ENCODE results near the gene ROPN1L. TPM values are rescaled to one million over a fixed set of nuclear protein-coding genes. Genes with fewer than 3 reads are reported as not detected.

ROPN1L gene
- total RNA-seq, 2 donors from 2014 or later = 1.3 to 4.3 TPM

DNA sequence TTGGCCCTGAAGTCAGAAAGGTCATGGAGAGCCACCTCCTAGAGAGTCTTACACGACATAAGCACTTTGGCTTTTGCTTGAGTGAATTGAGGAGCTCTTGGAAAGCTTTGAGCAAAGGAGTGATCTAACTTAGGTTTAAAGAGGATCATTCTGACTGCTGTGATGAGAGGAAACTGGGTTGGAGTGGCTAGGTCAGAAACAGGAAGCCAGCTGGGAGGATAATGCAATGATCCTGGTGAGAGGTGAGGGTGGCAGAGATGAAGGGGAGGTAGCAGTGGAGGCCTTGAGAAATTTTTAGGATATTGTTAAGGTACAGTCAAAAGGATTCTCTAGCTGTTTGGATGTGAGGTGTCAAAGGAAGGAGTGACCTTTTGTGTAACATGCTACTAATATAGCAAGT is 32.2 kb upstream of the ROPN1L start:
- WGBS, 2 donors = 71 to 83% methylated on average over 1 of the region's 1 CpG
- no peaks in the 10 kb centered on the region for H3K9me3 ChIP-seq
- no peaks in the 10 kb centered on the region for H3K4me1 ChIP-seq
- no peak overlapping the region for H3K27ac ChIP-seq
- DNase-seq (no peak), ATAC-seq (no peak)
- no peak overlapping the region for H3K4me3 ChIP-seq
- no peaks in the 10 kb centered on the region for H3K27me3 ChIP-seq
- peaks cover 1 to 46% of the 10 kb centered on the region in 2 donors for H3K36me3 ChIP-seq (replicated peaks in 1 of 2; ENCODE audit: insufficient read depth in 1 of 2, low read depth in 2 of 2)
- intact Hi-C loops (cut with DNase I) = no loop called here
- TF ChIP-seq POLR2A (IDR thresholded peaks at IDR 0.05) = no peak
- TF ChIP-seq, protein P1, sequence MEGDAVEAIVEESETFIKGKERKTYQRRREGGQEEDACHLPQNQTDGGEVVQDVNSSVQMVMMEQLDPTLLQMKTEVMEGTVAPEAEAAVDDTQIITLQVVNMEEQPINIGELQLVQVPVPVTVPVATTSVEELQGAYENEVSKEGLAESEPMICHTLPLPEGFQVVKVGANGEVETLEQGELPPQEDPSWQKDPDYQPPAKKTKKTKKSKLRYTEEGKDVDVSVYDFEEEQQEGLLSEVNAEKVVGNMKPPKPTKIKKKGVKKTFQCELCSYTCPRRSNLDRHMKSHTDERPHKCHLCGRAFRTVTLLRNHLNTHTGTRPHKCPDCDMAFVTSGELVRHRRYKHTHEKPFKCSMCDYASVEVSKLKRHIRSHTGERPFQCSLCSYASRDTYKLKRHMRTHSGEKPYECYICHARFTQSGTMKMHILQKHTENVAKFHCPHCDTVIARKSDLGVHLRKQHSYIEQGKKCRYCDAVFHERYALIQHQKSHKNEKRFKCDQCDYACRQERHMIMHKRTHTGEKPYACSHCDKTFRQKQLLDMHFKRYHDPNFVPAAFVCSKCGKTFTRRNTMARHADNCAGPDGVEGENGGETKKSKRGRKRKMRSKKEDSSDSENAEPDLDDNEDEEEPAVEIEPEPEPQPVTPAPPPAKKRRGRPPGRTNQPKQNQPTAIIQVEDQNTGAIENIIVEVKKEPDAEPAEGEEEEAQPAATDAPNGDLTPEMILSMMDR (IDR thresholded peaks at IDR 0.05) = no peak

DNA sequence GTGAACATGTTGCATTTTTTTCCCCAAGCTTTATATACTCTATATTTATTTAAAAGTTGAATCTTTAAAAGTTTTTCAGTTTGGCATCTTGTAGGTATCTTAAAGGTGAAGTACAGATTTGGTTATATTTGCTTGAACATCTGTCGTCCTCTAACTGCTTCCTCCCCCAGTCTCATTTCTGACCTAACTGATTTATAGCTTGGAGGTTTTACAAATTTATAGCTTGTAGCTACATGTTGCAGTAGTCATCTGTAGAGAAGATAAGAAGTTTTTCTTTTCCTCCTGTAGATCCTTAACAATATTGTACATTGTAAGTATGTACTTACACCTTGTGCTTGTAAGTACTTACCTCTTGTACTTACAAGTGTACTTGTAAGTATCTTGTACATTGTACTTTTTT is 31.0 kb upstream of the ROPN1L start:
- TF ChIP-seq, protein P1 (IDR thresholded peaks at IDR 0.05) = no peak
- no peak for TF ChIP-seq POLR2A (IDR thresholded peaks at IDR 0.05)
- intact Hi-C loops (cut with DNase I) = no loop called here
- Histone ChIP-seq H3K27me3 (no peaks in the 10 kb centered on the region), H3K9me3 (no peaks in the 10 kb centered on the region), H3K36me3 (replicated peaks in 1 of 2; ENCODE audit: insufficient read depth in 1 of 2, low read depth in 2 of 2) (peaks cover 0 to 42% of the 10 kb centered on the region in 2 donors), H3K4me1 (no peaks in the 10 kb centered on the region), H3K4me3 (no peak overlapping the region), H3K27ac (no peak overlapping the region)
- no peak for ATAC-seq
- 79 to 81% methylated on average over 1 of the region's 1 CpG for WGBS, 2 donors
- DNase-seq = no peak

DNA sequence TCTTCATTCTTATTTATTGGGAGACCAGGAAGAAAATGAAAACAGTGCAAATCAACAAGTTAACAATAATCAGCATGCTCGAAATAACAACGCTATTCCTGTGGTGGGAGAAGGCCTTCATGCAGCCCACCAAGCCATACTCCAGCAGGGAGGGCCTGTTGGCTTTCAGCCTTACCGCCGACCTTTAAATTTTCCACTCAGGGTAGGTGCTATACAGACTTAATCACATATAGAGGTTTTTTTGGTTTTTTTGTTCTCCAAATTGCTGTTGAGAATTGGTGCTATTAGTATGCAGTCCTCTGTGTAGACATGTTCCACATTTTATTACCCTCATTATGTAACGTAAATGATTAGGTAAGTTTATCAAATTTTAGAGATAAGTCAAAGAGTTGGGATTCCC is 30.3 kb upstream of the ROPN1L start:
- Histone ChIP-seq H3K4me1 (peaks cover under 1% of the 10 kb centered on the region), H3K4me3 (no peak overlapping the region), H3K27me3 (no peaks in the 10 kb centered on the region), H3K27ac (no peak overlapping the region), H3K36me3 (replicated peaks in 1 of 2; ENCODE audit: insufficient read depth in 1 of 2, low read depth in 2 of 2) (peaks cover 0 to 41% of the 10 kb centered on the region in 2 donors), H3K9me3 (no peaks in the 10 kb centered on the region)
- TF ChIP-seq, protein P1 (IDR thresholded peaks at IDR 0.05) = no peak
- TF ChIP-seq POLR2A (IDR thresholded peaks at IDR 0.05) = no peak
- DNase-seq (no peak), ATAC-seq (no peak)
- WGBS, 2 donors = 90 to 91% methylated on average over 5 of the region's 5 CpGs
- intact Hi-C loops (cut with DNase I) = no loop called here

- DNase-seq (peak; percentile 30 to 71 (median 38)), ATAC-seq (peak; percentile 21)
- Histone ChIP-seq H3K36me3 (replicated peaks in 1 of 2; ENCODE audit: insufficient read depth in 1 of 2, low read depth in 2 of 2) (peaks cover 0 to 35% of the 10 kb centered on the region in 2 donors), H3K27me3 (no peaks in the 10 kb centered on the region), H3K4me1 (peaks cover 9% of the 10 kb centered on the region), H3K4me3 (no peak overlapping the region), H3K9me3 (no peaks in the 10 kb centered on the region), H3K27ac (peak overlapping the region in 2 of 4 donors; percentile 45 to 51)
- WGBS, 2 donors = 17 to 33% methylated on average over 2 to 3 of the region's 3 CpGs
- TF ChIP-seq, protein P1 (IDR thresholded peaks at IDR 0.05) = no peak
- TF ChIP-seq POLR2A (IDR thresholded peaks at IDR 0.05) = no peak
- intact Hi-C loops (cut with DNase I) = no loop called here
Observed at GRCh38 chr5:10416868-10417267, 24.8 kb upstream of the ROPN1L start.

GRCh38 chr5:10418654-10419345 is 22.9 kb upstream of the ROPN1L start:
- Histone ChIP-seq H3K4me1 (peaks cover 9% of the 10 kb centered on the region), H3K27me3 (no peaks in the 10 kb centered on the region), H3K9me3 (no peaks in the 10 kb centered on the region), H3K27ac (no peak overlapping the region), H3K4me3 (no peak overlapping the region), H3K36me3 (replicated peaks in 1 of 2; ENCODE audit: insufficient read depth in 1 of 2, low read depth in 2 of 2) (peaks cover 0 to 23% of the 10 kb centered on the region in 2 donors)
- 82 to 85% methylated on average over 4 of the region's 4 CpGs for WGBS, 2 donors
- ATAC-seq (peak; percentile 15), DNase-seq (peak in 1 of 4 donors; percentile 25)
- TF ChIP-seq, protein P1 (IDR thresholded peaks at IDR 0.05) = no peak
- TF ChIP-seq POLR2A (IDR thresholded peaks at IDR 0.05) = no peak
- intact Hi-C loops (cut with DNase I) = no loop called here

Measured in body of pancreas (tissue), 4 donors.